Right cardiac atrium (tissue), 5 donors: ENCODE measurements around the gene PPP1R12B. TPM values are rescaled to one million over a fixed set of nuclear protein-coding genes. Genes with fewer than 3 reads are reported as not detected.
"Not testable (repeated sequence)": the region's sequence is repeated elsewhere in the genome, so short reads cannot be mapped to it uniquely, and the experiment has no call there.

ENCODE experiments used
- ATAC-seq, 2 donors: fragments of 200-7000 bp; cut with Tn5 transposase; one replicate each; pipeline versions ENCODE4 v1.8.0 to v1.9.1; 2020; ENCODE audit warnings: moderate library complexity in 2 of 2, mild to moderate bottlenecking in 1 of 2
- DNase-seq, 3 donors: peaks; one replicate each; pipeline ENCODE4 v3.0.0-alpha.2; 2020
- H3K27ac ChIP-seq: one replicate; pipeline ENCODE4 v1.5.1; 2013; ENCODE audit warnings: mild to moderate bottlenecking, low read length, control low read depth, moderate library complexity
- H3K27me3 ChIP-seq: one replicate; pipeline ENCODE4 v1.6.1; 2013; ENCODE audit not compliant: control insufficient read depth, insufficient read depth
- H3K4me1 ChIP-seq: one replicate; pipeline ENCODE4 v1.6.1; 2013; ENCODE audit warnings: low read length; ENCODE audit not compliant: control insufficient read depth, insufficient read depth
- H3K4me3 ChIP-seq: one replicate; pipeline ENCODE4 v1.5.1; 2013; ENCODE audit warnings: low read length, control low read depth
- H3K9me3 ChIP-seq: one replicate; pipeline ENCODE4 v1.6.1; 2013; ENCODE audit warnings: low read length; ENCODE audit not compliant: control insufficient read depth
- WGBS: extraction: QIAGEN DNeasy Blood & Tissue Kit; methylation state at CpG from one replicate; pipeline ENCODE4 v1.1.7; 2013; 5-methylcytosine and 5-hydroxymethylcytosine counted together
- intact Hi-C, 4 donors: fragments of 100-400 bp; cut with DNase I; formaldehyde crosslinking; loops; one replicate each; pipeline versions ENCODE4 v1.11.0 to v1.14.0; 2022 to 2023
- polyA plus RNA-seq: library from polyadenylated mRNA; stranded (reverse); fragments of 200-250 nt; gene quantifications from one replicate; pipeline ENCODE4 v1.2.3, GENCODE V29; 2013
- total RNA-seq, 4 donors: library from RNA; stranded (reverse); fragmentation: NEBNext Ultra II Directional; extraction: Animal tissue kit (Norgen Biotek cat#: 25700); gene quantifications; one replicate each; pipeline ENCODE4 v1.2.1, GENCODE V29; 2021
- donor health status: healthy with polysubstance abuse.
- donor health status: DM: no; HTN: yes; CAD: no.
- donor health status: DM: no; HTN: no; CAD: no.
- donor health status: DM: no; HTN: yes; CAD: no; lungs with severe emphysema.
- donor health status: DM: yes; HTN: yes; CAD: no.

The PPP1R12B gene
- total and polyA plus RNA-seq, 5 donors, result 182 to 741 (median 592) TPM

DNA sequence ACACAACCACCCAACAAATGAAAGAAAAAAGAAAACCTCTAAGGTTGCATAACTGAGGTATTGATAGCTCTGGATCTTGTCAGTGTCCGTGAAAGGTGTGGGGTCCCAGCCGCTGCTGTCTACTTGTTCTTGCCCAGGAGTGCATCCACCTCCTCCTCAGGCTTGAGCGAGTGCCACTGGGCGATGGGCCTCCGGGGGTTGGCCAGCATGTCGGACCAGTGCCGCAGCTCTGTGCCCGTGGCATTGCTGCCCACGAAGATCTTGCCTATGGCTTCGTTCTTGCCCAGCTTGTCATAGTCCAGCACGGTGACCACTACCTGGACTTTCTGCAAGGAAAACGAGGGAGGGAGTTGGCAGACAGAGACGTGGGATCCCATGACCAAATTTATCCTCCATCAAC is 248.1 kb downstream of the PPP1R12B start:
- Histone ChIP-seq H3K27ac (no peak overlapping the region), H3K4me3 (no peak overlapping the region), H3K27me3 (no peaks in the 10 kb centered on the region), H3K4me1 (peaks cover 4% of the 10 kb centered on the region), H3K9me3 (no peaks in the 10 kb centered on the region)
- ATAC-seq, result no peak
- DNase-seq, result no peak
- WGBS, result 97% methylated on average over 13 of the region's 13 CpGs
- intact Hi-C loops, result loop anchor here in 1 of 4 donors (10.0 kb wide), 1 partner anchor 252 kb away; the partner anchor contains the start of genes PPP1R12B and UBE2T

DNA sequence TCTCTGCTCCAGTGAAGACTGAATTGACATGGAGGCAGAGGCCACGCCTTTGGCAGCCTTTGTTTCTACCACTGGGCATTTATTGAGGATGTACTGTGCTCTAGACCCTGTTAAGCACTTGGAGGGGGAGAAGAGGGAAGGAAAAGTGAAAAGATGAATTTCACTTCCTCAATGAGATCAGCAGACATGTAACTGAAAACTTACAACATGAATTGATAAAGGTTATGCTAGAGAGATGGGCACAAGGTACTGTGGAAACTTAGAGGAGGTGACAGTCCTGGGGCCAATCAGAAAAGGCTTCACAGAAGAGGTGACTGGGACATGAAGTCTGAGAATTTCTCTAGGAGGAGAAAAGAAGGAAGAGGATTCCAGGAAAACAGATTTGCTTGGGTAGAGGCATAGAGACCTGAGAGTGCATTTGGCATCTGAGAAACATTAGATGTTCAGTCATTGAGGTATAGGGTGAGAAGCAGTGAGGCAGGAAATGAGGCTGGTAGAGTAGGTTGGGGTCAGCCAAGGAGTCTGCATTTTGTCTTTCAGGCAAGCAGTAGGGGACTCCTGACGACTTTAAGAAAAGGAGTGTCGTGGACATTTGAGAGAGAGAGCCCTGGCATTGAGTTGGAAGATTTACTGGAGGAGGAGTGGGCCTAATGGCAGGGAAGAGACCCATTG is 248.7 kb downstream of the PPP1R12B start:
- Histone ChIP-seq H3K9me3 (no peaks in the 10 kb centered on the region), H3K4me3 (no peak overlapping the region), H3K27me3 (no peaks in the 10 kb centered on the region), H3K27ac (no peak overlapping the region), H3K4me1 (peaks cover 4% of the 10 kb centered on the region)
- no peak for DNase-seq
- 96% methylated on average over 3 of the region's 3 CpGs for WGBS
- intact Hi-C loops, result loop anchor here in 1 of 4 donors (10.0 kb wide), 1 partner anchor 252 kb away; the partner anchor contains the start of genes PPP1R12B and UBE2T
- ATAC-seq, result no peak

DNA sequence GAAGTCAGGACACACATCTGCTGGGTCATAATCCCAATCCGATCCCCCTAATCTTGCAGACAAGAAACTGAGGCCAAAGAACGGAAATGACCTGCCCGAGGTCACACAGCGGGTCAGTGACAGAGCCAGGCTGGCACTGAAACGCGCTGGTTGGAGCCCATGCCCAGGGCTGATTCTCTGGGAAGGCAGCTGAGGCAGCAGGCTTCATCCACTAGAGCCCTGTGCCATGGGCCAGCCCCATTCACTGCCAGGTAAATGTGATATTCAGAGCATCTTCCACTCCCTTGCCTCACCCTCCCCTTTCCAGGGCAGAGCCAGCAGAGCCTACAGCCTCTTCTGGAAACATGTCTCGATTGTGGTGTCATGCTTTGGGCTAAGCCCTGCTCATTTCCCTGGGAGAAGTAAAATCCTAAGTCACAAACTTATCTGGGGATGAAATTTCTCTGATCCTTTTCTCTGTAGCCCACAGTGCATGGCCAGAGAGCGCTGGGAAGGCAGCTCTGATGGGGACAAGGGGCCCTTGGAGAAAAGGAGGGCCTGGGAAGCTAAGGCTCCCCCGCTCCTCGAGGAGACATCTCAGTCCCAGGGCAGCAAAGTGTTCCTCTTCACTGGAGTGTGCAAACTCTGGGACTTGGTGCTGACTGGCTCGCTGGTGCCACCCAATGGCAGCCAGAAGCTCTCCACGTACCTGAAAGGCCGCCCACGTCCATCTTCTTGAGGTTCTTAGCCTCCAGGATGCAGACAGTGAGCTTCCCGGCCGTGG is 251.4 kb downstream of the PPP1R12B start:
- DNase-seq, result peak; percentile 59 to 86 (median 77)

DNA sequence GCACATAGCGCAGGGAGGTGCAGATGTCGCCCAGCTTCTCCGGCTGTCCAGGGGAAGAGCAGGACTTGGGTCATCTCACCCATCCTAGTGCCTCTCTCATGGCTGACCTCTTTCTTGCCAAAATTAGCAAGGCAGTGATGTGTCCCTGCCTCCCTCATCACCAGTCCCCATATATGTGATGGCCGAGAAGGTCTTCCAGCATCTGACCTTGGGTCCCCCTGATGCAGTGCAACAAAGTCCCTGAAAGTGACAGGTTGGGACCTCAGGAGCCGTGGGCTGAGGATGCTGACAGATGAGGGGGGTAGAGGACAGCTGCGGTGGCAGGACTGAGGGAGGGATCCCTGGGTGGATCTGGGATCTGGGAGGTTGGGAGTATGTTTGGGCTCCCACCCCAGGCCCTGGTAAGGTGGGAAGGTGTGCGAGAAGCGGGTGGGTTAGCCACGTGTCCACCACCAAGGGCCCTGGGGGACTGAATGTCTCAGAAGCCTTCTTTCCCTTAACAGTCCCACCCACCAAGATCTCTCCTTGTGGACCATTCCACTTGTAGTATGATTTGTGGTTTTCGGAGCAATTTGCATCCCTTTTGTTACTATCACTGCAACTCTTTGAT is 252.0 kb downstream of the PPP1R12B start:
- H3K27me3 ChIP-seq, result no peaks in the 10 kb centered on the region
- intact Hi-C loops, result no loop called here

More for the DNA sequence above, 251.4 kb downstream of the PPP1R12B start:
- Histone ChIP-seq H3K27me3 (no peaks in the 10 kb centered on the region), H3K9me3 (no peaks in the 10 kb centered on the region), H3K4me3 (no peak overlapping the region), H3K27ac (peak overlapping the region; percentile 23), H3K4me1 (no peaks in the 10 kb centered on the region)
- peak; percentile 70 to 82 for ATAC-seq
- intact Hi-C loops, result loop anchor here in 1 of 4 donors (10.0 kb wide), 1 partner anchor 255 kb away; the partner anchor contains the start of genes PPP1R12B and UBE2T
- WGBS, result 49% methylated on average over 16 of the region's 16 CpGs

DNA sequence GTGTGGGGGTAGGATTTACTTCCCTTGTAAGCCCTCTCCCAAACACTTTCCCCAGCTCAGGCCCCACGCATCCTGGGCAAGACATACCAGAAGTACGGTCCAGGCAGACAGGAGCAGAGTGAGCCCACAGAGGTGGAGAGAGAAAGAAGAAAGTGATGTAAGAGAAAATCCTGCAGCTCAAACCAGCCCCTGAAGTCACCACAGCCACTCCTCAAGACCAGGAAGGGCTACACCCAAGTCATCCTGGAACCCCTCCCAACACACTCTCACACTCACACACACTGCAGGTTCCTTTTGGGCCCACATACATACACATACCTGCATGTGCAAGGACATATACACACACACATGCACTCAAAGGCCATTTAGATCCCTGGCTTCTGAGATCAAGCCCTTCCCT is 254.9 kb downstream of the PPP1R12B start:
- Histone ChIP-seq H3K4me1 (no peaks in the 10 kb centered on the region), H3K27me3 (no peaks in the 10 kb centered on the region), H3K4me3 (no peak overlapping the region), H3K9me3 (no peaks in the 10 kb centered on the region), H3K27ac (no peak overlapping the region)
- no peak for ATAC-seq
- no peak for DNase-seq
- WGBS, result 94% methylated on average over 2 of the region's 2 CpGs
- intact Hi-C loops, result no loop called here

More for the DNA sequence above, 252.0 kb downstream of the PPP1R12B start:
- H3K4me3 ChIP-seq, result no peak overlapping the region
- DNase-seq, result no peak
- WGBS, result 88% methylated on average over 10 of the region's 10 CpGs
- H3K9me3 ChIP-seq, result no peaks in the 10 kb centered on the region
- no peak overlapping the region for H3K27ac ChIP-seq
- H3K4me1 ChIP-seq, result no peaks in the 10 kb centered on the region
- ATAC-seq, result peak in 1 of 2 donors; percentile 5

DNA sequence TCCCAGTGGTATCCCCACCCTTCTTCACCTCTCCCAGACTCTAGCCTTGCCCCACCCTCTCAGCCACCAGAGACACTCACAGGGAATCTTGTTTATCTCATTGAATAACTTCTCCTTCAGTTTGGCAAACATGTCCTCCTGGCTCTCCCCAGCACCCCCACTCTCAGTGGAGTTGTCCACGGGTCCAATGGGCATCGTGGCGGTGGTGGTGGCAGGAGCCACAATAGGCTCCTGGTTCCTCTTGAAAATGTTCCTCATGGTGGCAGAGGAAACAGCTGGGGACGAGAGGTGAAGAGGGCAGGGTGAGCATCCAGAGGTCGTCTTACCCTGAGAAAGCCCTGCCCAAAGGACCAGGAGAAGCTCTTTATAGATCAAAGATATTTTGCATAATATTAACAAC is 257.0 kb downstream of the PPP1R12B start:
- no peaks in the 10 kb centered on the region for H3K27me3 ChIP-seq
- intact Hi-C loops, result no loop called here
- H3K27ac ChIP-seq, result no peak overlapping the region
- 84% methylated on average over 5 of the region's 5 CpGs for WGBS
- H3K4me3 ChIP-seq, result no peak overlapping the region
- no peak for ATAC-seq
- no peaks in the 10 kb centered on the region for H3K4me1 ChIP-seq
- no peaks in the 10 kb centered on the region for H3K9me3 ChIP-seq
- no peak for DNase-seq

DNA sequence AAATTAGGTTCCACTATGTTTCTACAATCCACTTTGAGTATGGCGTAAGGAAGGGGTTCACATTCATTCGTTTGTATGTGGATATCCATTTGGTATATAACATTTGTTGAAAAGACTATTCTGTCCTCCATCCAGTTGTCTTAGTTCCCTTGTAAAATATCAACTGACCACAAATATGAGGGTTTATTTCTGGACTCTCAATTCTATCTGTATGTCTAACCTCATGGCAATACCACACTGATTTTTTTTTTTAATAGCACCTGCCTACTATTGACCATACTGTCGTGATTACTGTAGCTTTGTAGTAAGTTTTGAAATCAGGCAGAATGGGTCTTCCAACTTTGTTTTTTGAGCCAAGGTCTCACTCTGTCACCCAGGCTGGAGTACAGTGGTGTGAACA is 263.5 kb downstream of the PPP1R12B start:
- H3K9me3 ChIP-seq, DNase-seq, H3K4me3 ChIP-seq, H3K27ac ChIP-seq, intact Hi-C loops, H3K27me3 ChIP-seq, ATAC-seq: not testable (repeated sequence)
- 95% methylated on average over 3 of the region's 3 CpGs for WGBS
- H3K4me1 ChIP-seq, result peaks cover 14% of the 10 kb centered on the region

DNA sequence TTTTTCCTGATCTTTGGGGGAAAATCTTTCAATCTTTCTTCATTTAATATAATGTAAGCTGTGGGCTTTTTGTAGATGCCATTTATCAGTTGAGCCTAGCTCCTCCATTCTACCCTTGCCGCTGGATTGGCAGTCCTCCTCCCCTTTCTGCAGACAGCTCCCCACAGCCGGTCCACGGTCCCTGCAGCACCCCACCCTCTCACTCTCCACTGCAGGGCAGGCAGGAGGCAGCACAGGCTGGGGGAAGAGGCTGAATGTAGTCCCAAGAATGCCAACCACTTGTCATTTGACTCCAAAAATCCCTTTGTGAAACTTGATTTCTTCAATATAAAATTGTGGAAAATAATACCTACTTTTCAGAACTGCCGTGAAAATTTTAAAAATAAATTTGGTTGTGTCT is 265.1 kb downstream of the PPP1R12B start:
- 83% methylated on average over 4 of the region's 4 CpGs for WGBS
- ATAC-seq (no peak), DNase-seq (no peak)
- no peak overlapping the region for H3K4me3 ChIP-seq
- intact Hi-C loops, result no loop called here
- peaks cover 14% of the 10 kb centered on the region for H3K4me1 ChIP-seq
- H3K27ac ChIP-seq, result no peak overlapping the region
- H3K9me3 ChIP-seq, result no peaks in the 10 kb centered on the region
- H3K27me3 ChIP-seq, result no peaks in the 10 kb centered on the region

DNA sequence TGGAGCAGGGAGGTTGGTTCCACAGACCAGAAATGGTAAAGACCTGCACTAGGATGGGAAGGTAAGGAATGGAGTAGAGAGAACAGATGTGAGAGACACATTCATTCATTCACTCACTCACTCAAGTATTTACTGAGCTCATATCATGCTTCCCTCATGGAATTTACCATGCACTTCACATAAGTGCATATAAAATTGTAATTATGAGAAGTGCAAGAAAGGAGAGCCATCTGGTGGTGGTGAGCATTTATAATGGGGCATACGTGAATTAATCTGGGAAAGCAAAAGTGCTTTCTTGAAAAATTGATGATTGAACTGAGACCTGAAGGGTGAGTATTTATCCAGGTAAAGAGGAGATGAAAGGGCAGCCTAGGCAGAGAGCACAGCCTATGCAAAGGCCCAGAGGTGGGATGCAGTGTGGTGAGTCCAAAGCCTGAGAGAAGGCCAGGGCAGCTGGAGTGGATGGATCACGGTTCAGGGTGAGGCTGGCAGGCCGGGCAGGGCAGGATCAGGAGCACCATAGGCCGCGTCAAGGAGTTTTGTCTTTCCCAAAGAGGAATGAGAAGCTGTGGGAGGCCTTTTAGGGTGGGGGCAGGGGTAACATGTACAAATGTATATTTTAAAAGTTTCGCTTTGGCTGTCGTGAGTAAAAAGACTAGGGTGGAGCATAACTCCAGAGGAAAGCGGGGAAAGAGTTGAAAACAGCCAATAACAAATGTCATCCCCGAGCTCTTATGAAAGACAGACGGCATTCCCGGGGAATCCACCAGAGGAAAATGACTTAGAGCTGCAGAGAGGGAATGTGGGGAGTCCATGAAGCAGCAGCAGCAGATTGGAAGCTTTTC is 266.1 kb downstream of the PPP1R12B start:
- intact Hi-C loops, H3K27me3 ChIP-seq, H3K9me3 ChIP-seq, H3K4me3 ChIP-seq, DNase-seq, ATAC-seq: not testable (repeated sequence)
- H3K4me1 ChIP-seq, result peaks cover 19% of the 10 kb centered on the region
- WGBS, result 74% methylated on average over 11 of the region's 11 CpGs
- H3K27ac ChIP-seq, result peak overlapping the region; percentile 39

DNA sequence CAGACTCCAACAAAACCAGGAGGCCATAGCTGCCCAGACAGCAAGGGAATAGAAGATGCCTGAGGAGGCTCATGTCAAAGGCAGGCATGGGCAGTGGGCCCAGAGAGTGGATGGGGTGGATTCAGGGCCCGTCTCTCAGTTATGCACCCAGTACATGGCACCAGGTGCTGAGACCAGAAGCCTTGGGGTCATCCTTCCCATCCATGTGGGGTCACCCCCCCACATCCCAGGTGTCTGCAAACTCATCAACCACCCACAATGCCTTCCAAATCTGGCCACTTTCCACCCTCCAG is 266.7 kb downstream of the PPP1R12B start:
- WGBS, result 61% methylated on average over 1 of the region's 1 CpG
- H3K27me3 ChIP-seq, H3K4me3 ChIP-seq, H3K9me3 ChIP-seq, intact Hi-C loops, DNase-seq: not testable (repeated sequence)
- Histone ChIP-seq H3K4me1 (peaks cover 19% of the 10 kb centered on the region), H3K27ac (peak overlapping the region; percentile 39)
- peak in 1 of 2 donors; percentile 17 for ATAC-seq
